GM10266 (cell line): ENCODE results near the gene CPT1A.
"Not testable (repeated sequence)": the region's sequence is repeated elsewhere in the genome, so short reads cannot be mapped to it uniquely, and the experiment has no call there.

Source experiments
- DNase-seq: peaks from one replicate; pipeline ENCODE4 v3.0.0; 2012; ENCODE audit errors: extremely low spot score
- TF ChIP-seq, protein P1 (sequence below): IDR thresholded peaks from 2 replicates; pipeline ENCODE4 v1.5.1; 2012; ENCODE audit warnings: mild to moderate bottlenecking, low read depth; ENCODE audit not compliant: control insufficient read depth, insufficient read depth; ENCODE audit errors: missing control alignments

CPT1A gene

DNA sequence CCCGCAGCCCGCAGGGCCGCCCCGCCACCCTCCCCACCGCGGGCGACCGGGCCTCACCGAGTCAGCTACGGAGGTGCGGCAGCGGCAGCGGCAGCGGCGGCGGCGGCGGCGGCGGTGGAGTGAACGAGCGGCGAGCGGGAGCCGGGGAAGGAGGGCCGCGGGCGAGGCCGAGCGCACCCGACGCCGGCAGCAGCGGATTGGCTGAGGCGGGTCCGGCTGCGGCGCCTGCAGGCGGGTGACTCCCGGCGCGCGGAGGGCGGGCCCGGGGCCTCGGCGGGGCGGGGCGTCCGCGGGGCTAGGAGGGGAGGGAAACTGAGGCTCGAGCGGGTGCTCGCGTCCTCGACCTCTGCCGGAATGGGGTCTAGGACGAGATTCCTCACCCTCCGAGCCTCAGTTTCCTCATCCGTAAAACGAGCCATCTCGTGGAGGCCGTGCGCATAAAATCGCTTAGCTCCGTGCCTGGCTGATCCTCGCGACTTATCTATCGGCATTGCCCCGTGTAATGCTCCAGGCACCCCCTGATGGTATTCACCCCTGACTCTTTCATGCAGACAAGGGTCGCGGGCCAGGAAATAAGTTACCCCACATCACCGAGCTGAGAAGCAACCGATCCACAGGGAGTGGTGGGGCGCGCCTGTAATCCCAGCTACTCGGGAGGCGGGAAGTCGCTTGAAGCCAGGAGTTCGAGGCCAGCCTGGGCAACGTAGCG is at the start of gene CPT1A:
TSS of gene CPT1A (minus strand) at position 199 of the 709 bp plus-strand sequence. CDS start 26,442 bp downstream, outside the sequence.
- DNase-seq = peak; percentile 93
- TF ChIP-seq, protein P1, sequence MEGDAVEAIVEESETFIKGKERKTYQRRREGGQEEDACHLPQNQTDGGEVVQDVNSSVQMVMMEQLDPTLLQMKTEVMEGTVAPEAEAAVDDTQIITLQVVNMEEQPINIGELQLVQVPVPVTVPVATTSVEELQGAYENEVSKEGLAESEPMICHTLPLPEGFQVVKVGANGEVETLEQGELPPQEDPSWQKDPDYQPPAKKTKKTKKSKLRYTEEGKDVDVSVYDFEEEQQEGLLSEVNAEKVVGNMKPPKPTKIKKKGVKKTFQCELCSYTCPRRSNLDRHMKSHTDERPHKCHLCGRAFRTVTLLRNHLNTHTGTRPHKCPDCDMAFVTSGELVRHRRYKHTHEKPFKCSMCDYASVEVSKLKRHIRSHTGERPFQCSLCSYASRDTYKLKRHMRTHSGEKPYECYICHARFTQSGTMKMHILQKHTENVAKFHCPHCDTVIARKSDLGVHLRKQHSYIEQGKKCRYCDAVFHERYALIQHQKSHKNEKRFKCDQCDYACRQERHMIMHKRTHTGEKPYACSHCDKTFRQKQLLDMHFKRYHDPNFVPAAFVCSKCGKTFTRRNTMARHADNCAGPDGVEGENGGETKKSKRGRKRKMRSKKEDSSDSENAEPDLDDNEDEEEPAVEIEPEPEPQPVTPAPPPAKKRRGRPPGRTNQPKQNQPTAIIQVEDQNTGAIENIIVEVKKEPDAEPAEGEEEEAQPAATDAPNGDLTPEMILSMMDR = no peak

DNA sequence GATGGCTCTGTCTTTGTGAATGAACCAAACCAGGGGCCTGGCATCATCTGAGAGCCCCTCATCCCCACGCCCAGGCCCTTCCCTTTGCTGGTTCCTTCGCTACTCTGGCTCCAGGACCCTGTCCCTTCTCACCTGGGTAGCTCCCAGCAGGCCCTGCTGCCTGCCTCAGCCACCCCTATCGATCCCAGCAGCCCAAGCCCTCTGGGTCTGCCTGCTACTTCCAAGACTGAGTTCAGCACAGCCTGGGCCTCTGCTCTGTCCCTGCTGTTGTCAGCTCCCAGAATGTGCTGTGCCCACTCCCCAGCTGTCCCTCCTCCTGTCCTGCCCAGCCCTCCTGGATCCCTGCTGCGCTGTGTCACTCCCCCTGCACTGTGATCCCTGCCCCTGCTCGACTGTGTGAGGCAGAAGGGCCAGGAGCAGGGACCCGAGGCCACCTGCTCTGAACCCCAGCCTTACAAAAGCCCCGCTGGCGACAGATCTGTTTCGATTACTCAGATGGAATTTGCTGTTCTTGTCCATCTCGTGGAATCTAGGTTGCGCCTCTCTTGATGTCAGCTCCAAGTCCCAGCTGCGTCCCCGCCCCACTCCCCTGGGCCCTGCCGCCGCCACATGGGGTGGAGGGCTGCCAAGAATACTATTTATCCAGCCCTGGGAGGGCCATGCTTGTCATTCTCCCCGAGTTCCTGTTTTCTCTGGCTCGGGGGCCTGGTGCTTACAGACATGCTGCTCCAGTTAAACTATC is 48.9 kb upstream of the CPT1A start:
- DNase-seq = no peak
- TF ChIP-seq, protein P1 = no peak

DNA sequence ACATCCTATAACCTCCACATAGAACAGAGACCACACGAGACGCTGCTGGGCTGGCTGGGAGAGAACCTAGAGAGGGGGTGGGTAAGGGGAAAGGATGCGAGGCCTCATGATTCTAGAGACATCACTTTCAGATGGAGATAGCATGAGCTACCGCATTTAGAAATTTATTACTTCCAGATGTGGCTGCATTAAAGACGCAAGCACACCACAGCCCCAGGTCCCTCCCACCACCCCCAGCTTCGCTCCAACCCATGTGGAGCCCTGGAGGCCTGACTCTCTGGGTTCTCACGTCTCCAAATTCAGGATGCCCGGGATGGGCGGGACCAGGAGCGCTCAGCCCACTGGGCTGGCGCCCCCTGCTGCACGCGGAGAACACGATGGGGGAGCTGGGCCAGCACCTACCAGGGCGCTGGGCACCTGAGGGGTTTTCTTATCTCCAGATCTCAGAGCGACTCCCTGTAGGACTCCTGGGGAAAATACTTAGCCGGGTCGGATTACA is 48.3 kb upstream of the CPT1A start:
- TF ChIP-seq, protein P1 = peak; percentile 20
- no peak for DNase-seq

DNA sequence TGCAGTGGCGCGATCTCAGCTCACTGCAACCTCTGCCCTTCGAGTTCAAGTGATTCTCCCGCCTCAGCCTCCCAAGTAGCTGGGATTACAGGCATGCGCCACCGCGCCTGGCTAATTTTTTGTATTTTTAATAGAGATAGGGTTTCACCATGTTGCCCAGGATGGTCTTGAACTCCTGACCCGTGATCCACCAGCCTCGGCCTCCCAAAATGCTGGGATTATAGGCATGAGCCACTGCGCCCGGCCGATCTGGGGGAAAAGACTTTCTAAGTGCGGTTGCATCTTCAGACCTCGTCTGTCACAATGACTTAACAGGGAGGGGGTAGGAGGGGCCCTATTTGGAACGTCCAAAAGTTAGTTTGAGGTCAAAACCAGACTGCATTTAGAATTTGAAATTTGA is 43.1 kb upstream of the CPT1A start:
- DNase-seq = not testable (repeated sequence)

DNA sequence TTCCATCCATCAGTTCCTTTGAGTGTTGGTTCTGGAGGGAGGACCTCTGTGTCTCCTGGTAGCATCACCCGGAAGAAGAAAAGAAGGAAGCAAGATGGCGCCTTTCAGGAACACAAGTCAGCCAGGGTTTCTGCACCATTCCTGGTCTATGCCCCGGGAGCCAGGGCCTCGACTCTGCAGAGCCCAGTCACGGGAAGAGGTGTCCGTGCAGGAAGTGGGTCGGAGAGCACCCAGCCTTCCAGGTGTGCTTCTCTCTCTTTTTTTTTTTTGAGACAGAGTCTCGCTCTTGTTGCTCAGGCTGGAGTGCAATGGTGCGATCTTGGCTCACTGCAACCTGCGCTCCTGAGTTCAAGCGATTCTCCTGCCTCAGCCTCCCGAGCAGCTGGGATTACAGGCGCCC is 40.7 kb upstream of the CPT1A start:
- DNase-seq = no peak
- TF ChIP-seq, protein P1 = no peak

DNA sequence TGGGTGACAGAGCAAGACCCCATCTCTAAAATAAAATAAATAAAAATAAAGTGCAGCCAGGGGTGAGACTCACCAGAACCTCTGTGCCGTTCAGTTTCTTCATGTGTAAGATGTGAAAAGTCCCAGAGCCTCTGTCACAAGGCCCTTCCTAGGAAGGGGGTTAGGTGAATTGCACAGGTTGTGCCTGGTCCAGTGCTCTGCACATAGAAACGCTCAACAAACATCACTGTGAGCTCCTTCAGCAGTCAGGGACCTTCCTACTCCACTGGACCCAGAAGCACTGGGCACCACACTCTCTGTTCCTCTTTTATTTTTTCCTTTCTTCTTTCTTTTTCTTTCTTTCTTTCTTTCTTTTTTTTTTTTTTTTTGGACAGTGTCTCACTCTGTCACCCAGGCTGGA is 39.6 kb upstream of the CPT1A start:
- TF ChIP-seq, protein P1 = no peak
- DNase-seq = no peak

DNA sequence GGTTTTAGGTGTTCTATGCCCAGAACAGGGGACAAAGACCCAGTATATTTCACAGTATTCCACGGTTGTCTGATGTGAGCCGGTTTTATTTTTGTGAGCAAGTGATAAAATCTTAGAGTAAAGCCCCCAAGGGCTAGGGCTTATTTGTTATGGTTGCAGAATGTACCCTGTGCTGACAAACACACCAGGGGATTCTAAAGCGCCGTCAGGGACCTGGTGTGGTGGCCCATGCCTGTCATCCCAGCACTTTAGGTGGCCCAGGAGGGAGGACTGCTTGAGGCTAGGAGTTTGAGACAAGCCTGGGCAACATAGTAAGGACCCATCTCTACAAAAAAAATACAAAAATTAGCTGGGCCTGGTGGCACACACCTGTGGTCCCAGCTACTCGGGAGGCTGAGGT is 39.1 kb upstream of the CPT1A start:
- no peak for DNase-seq
- TF ChIP-seq, protein P1 = no peak

DNA sequence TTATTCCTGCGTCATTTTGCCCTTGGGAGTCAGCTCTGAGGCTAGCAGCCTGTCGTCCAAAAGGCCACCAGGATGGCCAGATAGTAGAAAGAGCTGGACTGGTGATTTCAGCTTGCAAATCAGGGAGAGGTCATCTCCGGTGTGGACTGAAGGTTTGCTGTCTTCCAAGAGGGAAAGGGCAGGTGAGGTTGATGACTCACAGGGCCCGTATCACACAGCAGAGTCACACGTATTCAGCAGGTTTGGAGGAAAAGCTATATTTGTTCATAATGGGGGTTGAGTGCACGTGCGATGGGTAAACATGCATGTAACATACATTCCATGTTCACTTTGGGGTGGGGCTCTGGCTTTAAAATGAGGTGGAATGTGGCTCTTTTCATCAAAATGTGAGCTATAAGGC is 36.3 kb upstream of the CPT1A start:
- no peak for DNase-seq
- TF ChIP-seq, protein P1 = no peak
